Mononuclear cell (primary cell): ENCODE measurements around the gene PTPRN2. TPM values are rescaled to one million over a fixed set of nuclear protein-coding genes. Genes with fewer than 3 reads are reported as not detected.
"Not testable (repeated sequence)": the region's sequence is repeated elsewhere in the genome, so short reads cannot be mapped to it uniquely, and the experiment has no call there.

ENCODE experiments used
- H3K27me3 ChIP-seq: 2 replicates; pipeline ENCODE4 v1.6.0; 2011; ENCODE audit warnings: low read length, control low read depth; ENCODE audit not compliant: insufficient read depth
- H3K4me1 ChIP-seq: 2 replicates; pipeline ENCODE4 v1.5.1; 2011; ENCODE audit warnings: mild to moderate bottlenecking, low read length, control low read depth; ENCODE audit not compliant: insufficient read depth
- H3K4me3 ChIP-seq: 2 replicates; pipeline ENCODE4 v1.5.1; 2011; ENCODE audit warnings: mild to moderate bottlenecking, low read length, moderate library complexity
- H3K9me3 ChIP-seq: 2 replicates; pipeline ENCODE4 v1.5.1; 2011; ENCODE audit warnings: low read depth, mild to moderate bottlenecking, control low read depth, low read length
- total RNA-seq: library from RNA; depleted of rRNA; stranded (reverse); fragments of >200 nt; gene quantifications from one replicate; pipeline ENCODE4 v1.2.3, GENCODE V29; 2012

The PTPRN2 gene
- total RNA-seq, 1 donor, result 0.31 TPM

- Histone ChIP-seq H3K4me1 (no peaks in the 10 kb centered on the region), H3K4me3 (no peak overlapping the region), H3K9me3 (no peaks in the 10 kb centered on the region), H3K27me3 (no peaks in the 10 kb centered on the region)
Observed at GRCh38 chr7:158256091-158256816, 331.4 kb downstream of the PTPRN2 start.

- Histone ChIP-seq H3K27me3 (no peaks in the 10 kb centered on the region), H3K9me3 (no peaks in the 10 kb centered on the region), H3K4me1 (no peaks in the 10 kb centered on the region), H3K4me3 (no peak overlapping the region)
Observed at GRCh38 chr7:158255558-158255957, 332.1 kb downstream of the PTPRN2 start.

- H3K4me3 ChIP-seq, result no peak overlapping the region
- H3K9me3 ChIP-seq, result no peaks in the 10 kb centered on the region
- no peaks in the 10 kb centered on the region for H3K4me1 ChIP-seq
- H3K27me3 ChIP-seq, result no peaks in the 10 kb centered on the region
Observed at GRCh38 chr7:158255156-158255555, 332.5 kb downstream of the PTPRN2 start.

- not testable (repeated sequence) for H3K27me3 ChIP-seq, H3K4me1 ChIP-seq, H3K9me3 ChIP-seq, H3K4me3 ChIP-seq
Observed at GRCh38 chr7:158253670-158254045, 334.0 kb downstream of the PTPRN2 start.

GRCh38 chr7:158252837-158253669 lies 334.6 kb downstream of the PTPRN2 start:
- no peaks in the 10 kb centered on the region for H3K27me3 ChIP-seq
- H3K9me3 ChIP-seq, result peaks cover 12% of the 10 kb centered on the region
- no peak overlapping the region for H3K4me3 ChIP-seq
- H3K4me1 ChIP-seq, result no peaks in the 10 kb centered on the region

GRCh38 chr7:158252081-158252836 lies 335.4 kb downstream of the PTPRN2 start:
- Histone ChIP-seq H3K4me1 (no peaks in the 10 kb centered on the region), H3K4me3 (no peak overlapping the region), H3K27me3 (no peaks in the 10 kb centered on the region), H3K9me3 (peaks cover 12% of the 10 kb centered on the region)

- Histone ChIP-seq H3K4me3 (no peak overlapping the region), H3K9me3 (peaks cover 12% of the 10 kb centered on the region), H3K27me3 (no peaks in the 10 kb centered on the region), H3K4me1 (no peaks in the 10 kb centered on the region)
Observed at GRCh38 chr7:158251061-158251965, 336.3 kb downstream of the PTPRN2 start.

DNA sequence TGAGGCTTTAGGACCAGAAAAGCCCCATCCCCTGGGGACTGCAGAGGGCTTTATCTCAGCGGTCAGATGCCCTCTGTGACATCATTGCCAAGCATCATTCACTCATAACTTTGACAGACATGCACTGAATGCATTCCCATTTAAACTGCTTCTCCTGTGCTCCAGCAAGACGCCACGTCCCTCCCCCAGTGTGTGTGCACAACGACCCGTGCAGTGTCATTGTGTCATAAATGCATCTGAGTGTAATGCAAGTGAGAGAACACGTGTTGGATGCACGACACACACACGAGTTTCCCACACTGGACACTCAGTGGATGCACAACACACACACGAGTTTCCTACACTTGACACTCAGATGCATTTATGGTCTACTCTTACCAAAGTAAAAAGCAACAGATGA lies 337.9 kb downstream of the PTPRN2 start:
- peaks cover 12% of the 10 kb centered on the region for H3K9me3 ChIP-seq
- H3K4me3 ChIP-seq, result no peak overlapping the region
- H3K4me1 ChIP-seq, result no peaks in the 10 kb centered on the region

GRCh38 chr7:158248816-158249215 lies 338.8 kb downstream of the PTPRN2 start:
- peaks cover 12% of the 10 kb centered on the region for H3K9me3 ChIP-seq

More for the DNA sequence above, 337.9 kb downstream of the PTPRN2 start:
- H3K27me3 ChIP-seq, result no peaks in the 10 kb centered on the region

DNA sequence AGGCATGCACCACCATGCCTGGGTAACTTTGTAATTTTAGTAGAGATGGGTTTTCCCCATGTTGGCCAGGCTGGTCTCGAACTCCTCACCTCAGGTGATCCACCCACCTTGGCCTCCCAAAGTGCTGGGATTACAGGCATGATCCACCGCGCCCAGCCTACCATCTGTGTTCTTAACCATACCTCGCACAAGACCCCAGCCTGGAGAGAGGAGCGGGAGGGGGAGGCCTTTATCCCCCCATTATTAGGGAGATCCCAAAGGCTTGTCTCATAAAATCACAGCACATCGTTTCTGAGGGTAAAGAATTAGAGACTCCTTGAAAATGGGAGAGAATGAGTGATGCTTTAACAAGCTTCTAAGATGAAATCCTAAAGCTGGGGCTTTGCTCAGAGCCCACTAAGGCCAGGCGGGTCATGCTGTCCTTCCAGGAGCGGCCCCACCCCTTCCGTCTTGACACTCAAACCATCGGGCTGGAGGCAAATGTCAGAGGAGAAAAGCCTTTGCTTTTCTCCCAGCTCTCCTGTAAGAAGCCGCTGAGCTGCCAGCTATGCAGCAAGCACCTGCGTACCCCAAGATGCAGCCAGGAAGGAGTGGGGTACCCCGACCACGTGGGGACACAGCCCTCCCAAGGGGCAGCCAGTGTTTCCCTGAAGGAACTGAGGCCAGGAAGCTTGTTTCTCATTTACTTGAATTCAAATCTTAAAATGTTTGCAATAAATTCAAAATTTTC lies 339.7 kb downstream of the PTPRN2 start:
- Histone ChIP-seq H3K9me3 (peaks cover 12% of the 10 kb centered on the region), H3K27me3 (no peaks in the 10 kb centered on the region), H3K4me3 (no peak overlapping the region), H3K4me1 (no peaks in the 10 kb centered on the region)

More at GRCh38 chr7:158248816-158249215, 338.8 kb downstream of the PTPRN2 start:
- Histone ChIP-seq H3K27me3 (no peaks in the 10 kb centered on the region), H3K4me3 (no peak overlapping the region), H3K4me1 (no peaks in the 10 kb centered on the region)

DNA sequence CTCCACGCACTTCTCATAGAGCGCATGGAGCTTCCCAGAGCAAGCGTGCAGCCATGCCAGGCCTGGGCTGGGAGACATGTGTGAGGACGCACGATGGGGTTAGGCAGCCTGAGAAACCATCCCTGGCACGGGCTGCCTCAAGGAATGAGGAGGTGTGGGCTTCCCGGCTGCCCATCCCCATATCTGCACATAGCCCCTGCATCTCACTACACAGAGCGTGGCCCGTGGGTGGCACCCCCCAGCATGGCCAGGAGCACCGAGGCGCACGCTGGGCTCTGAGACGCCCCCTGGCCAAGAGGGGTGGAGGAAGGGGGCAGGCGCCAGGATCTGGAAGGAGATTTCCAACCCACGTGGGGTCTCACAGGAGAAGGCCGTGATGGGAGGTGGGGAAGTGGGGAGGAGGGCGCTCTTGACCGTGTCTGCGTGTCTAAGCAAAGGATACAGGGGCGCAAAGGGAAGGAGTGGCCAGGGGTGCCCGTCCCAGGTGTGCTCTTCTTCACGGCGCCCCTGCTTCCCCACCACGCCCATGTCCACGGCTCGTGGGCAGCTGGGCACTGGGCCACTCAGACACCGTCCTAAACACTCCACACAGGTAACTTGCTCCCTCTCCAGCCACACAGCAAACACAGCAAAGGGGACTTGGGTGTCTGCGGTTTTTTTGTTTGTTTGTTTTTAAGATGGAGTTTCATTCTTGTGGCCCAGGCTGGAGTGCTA lies 340.5 kb downstream of the PTPRN2 start:
- Histone ChIP-seq H3K9me3 (peaks cover 12% of the 10 kb centered on the region), H3K4me1 (no peaks in the 10 kb centered on the region), H3K27me3 (no peaks in the 10 kb centered on the region), H3K4me3 (no peak overlapping the region)

- peaks cover 12% of the 10 kb centered on the region for H3K9me3 ChIP-seq
Observed at GRCh38 chr7:158246272-158246959, 341.2 kb downstream of the PTPRN2 start.

DNA sequence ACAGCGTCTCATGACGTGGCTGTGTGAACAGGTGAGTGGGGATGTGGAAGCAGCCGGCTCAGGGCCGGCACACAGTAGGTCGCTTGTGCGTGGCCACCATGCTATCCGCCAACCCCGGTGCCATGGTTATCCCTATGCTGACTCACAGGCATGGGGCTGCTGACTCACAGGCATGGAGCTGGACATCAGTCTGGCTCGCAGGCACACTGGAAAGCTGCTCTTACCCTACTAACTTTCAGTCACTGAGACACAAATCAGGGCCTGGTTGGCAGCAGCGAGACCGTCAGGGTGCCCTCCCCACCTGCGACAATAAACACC lies 341.9 kb downstream of the PTPRN2 start:
- Histone ChIP-seq H3K9me3 (peaks cover 12% of the 10 kb centered on the region), H3K4me3 (no peak overlapping the region), H3K4me1 (no peaks in the 10 kb centered on the region), H3K27me3 (no peaks in the 10 kb centered on the region)

More at GRCh38 chr7:158246272-158246959, 341.2 kb downstream of the PTPRN2 start:
- H3K4me3 ChIP-seq, result no peak overlapping the region
- H3K27me3 ChIP-seq, result no peaks in the 10 kb centered on the region
- H3K4me1 ChIP-seq, result no peaks in the 10 kb centered on the region
